SU-DHL-6 (cell line): Measurements from ENCODE around the gene ANKS1B.

Experiments used
- H2AFZ ChIP-seq: fragments of 200-600 bp; sonication (generic); 2 replicates; pipeline ENCODE4 v1.6.1; 2014; ENCODE audit warnings: low read depth, mild to moderate bottlenecking, moderate library complexity, mixed read lengths, antibody characterized with exemption, low read length; ENCODE audit not compliant: severe bottlenecking
- H3F3A ChIP-seq: fragments of 200-600 bp; shearing (Covaris generic); 2 replicates; pipeline ENCODE4 v1.6.0; 2016; ENCODE audit warnings: antibody characterized with exemption, mild to moderate bottlenecking; ENCODE audit not compliant: insufficient read depth
- H3K27ac ChIP-seq: fragments of 200-600 bp; sonication (generic); 2 replicates; pipeline ENCODE4 v1.5.1; 2016; ENCODE audit warnings: low read depth, mild to moderate bottlenecking, low read length, moderate library complexity, mixed read lengths
- H3K27me3 ChIP-seq: fragments of 200-600 bp; sonication (generic), shearing (Covaris generic); 2 replicates; pipeline ENCODE4 v1.6.0; 2014; ENCODE audit warnings: mild to moderate bottlenecking, low read length
- H3K36me3 ChIP-seq: fragments of 200-600 bp; sonication (generic); 2 replicates; pipeline ENCODE4 v1.6.1; 2014; ENCODE audit warnings: mild to moderate bottlenecking, low read length, mixed read lengths
- H3K4me2 ChIP-seq: fragments of 300-600, 200-600 bp; shearing (Covaris generic), sonication (generic); 2 replicates; pipeline ENCODE4 v1.6.0; 2014; ENCODE audit warnings: low read length, low read depth, mild to moderate bottlenecking; ENCODE audit not compliant: poor library complexity, severe bottlenecking
- H3K4me3 ChIP-seq: fragments of 200-600 bp; sonication (generic); 2 replicates; pipeline ENCODE4 v1.5.1; 2014; ENCODE audit warnings: antibody characterized with exemption, low read length, mild to moderate bottlenecking, mixed read lengths; ENCODE audit not compliant: insufficient read depth, poor library complexity, severe bottlenecking
- H3K79me2 ChIP-seq: fragments of 200-600 bp; sonication (generic); 2 replicates; pipeline ENCODE4 v1.6.1; 2014; ENCODE audit warnings: mild to moderate bottlenecking, low read length, moderate library complexity; ENCODE audit not compliant: insufficient read depth
- H3K9ac ChIP-seq: fragments of 200-600 bp; sonication (generic); 2 replicates; pipeline ENCODE4 v1.7.0; 2014; ENCODE audit warnings: mild to moderate bottlenecking, low read length
- H3K9me2 ChIP-seq: fragments of 200-600 bp; sonication (generic); replicated peaks from 2 replicates; pipeline ENCODE4 v1.6.1; 2014; ENCODE audit warnings: low read length; ENCODE audit not compliant: insufficient read depth
- H3K9me3 ChIP-seq: fragments of 200-600 bp; sonication (generic); 2 replicates; pipeline ENCODE4 v1.6.1; 2014; ENCODE audit warnings: low read length, mixed read lengths; ENCODE audit not compliant: insufficient read depth
- H4K20me1 ChIP-seq: fragments of 200-600 bp; sonication (generic); 2 replicates; pipeline ENCODE4 v1.6.1; 2014; ENCODE audit warnings: low read depth, mild to moderate bottlenecking, antibody characterized with exemption, low read length, moderate library complexity, mixed read lengths
- EZH2phosphoT487 ChIP-seq: fragments of 200-600 bp; sonication (generic), shearing (Covaris generic); conservative IDR thresholded peaks from 2 replicates; pipeline ENCODE4 v1.6.1; 2018; ENCODE audit warnings: mild to moderate bottlenecking, antibody characterized with exemption, low read length, moderate library complexity, mixed read lengths
- TF ChIP-seq, protein P1 (sequence below): fragments of 200-600 bp; sonication (generic); IDR thresholded peaks from one replicate; pipeline ENCODE4 v1.5.1; 2017; ENCODE audit warnings: antibody characterized with exemption, mild to moderate bottlenecking, low read length, moderate library complexity; ENCODE audit not compliant: insufficient read depth, poor library complexity, severe bottlenecking

The ANKS1B gene

GRCh38 chr12:98691351-98691750 lies 1293.4 kb downstream of the ANKS1B start:
- Histone ChIP-seq H3K27me3 (no peaks in the 10 kb centered on the region), H3K27ac (no peak overlapping the region), H2AFZ (no peak overlapping the region), H3K4me2 (no peak overlapping the region), H3K9me2 (no peaks in the 10 kb centered on the region), H3K9me3 (no peaks in the 10 kb centered on the region), H3K9ac (no peak overlapping the region), H3K79me2 (no peaks in the 10 kb centered on the region), H4K20me1 (no peaks in the 10 kb centered on the region), H3K36me3 (peaks cover 7% of the 10 kb centered on the region; the same call in 1 of the 2 replicates), H3K4me3 (no peak overlapping the region), H3F3A (no peaks in the 10 kb centered on the region)
- TF ChIP-seq, protein P1, sequence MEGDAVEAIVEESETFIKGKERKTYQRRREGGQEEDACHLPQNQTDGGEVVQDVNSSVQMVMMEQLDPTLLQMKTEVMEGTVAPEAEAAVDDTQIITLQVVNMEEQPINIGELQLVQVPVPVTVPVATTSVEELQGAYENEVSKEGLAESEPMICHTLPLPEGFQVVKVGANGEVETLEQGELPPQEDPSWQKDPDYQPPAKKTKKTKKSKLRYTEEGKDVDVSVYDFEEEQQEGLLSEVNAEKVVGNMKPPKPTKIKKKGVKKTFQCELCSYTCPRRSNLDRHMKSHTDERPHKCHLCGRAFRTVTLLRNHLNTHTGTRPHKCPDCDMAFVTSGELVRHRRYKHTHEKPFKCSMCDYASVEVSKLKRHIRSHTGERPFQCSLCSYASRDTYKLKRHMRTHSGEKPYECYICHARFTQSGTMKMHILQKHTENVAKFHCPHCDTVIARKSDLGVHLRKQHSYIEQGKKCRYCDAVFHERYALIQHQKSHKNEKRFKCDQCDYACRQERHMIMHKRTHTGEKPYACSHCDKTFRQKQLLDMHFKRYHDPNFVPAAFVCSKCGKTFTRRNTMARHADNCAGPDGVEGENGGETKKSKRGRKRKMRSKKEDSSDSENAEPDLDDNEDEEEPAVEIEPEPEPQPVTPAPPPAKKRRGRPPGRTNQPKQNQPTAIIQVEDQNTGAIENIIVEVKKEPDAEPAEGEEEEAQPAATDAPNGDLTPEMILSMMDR, result no peak
- no peak for TF ChIP-seq EZH2phosphoT487

DNA sequence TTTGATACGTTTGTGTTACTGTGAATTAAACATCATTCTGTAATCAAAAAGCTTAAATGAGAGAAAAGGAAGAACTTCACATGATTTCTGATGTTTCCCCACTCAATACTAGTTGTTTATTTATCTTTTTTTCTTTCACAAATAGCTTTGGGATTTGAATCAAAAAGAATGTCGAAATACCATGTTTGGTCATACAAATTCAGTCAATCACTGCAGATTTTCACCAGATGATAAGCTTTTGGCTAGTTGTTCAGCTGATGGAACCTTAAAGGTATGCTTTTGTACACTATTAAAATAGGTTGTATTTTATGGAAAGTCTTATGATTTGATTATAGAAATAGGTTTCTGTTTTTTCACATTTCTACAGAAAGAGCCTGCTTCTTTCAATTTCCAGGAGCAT lies 1298.1 kb downstream of the ANKS1B start:
- H3K9me3 ChIP-seq, result no peaks in the 10 kb centered on the region
- no peak overlapping the region for H3K9ac ChIP-seq
- H3K9me2 ChIP-seq, result no peaks in the 10 kb centered on the region
- no peak overlapping the region for H3K4me3 ChIP-seq
- H3K79me2 ChIP-seq, result no peaks in the 10 kb centered on the region
- no peaks in the 10 kb centered on the region for H3K27me3 ChIP-seq
- H3K36me3 ChIP-seq, result peaks cover 13% of the 10 kb centered on the region
- TF ChIP-seq, protein P1, result no peak
- TF ChIP-seq EZH2phosphoT487, result no peak
- no peaks in the 10 kb centered on the region for H4K20me1 ChIP-seq
- H2AFZ ChIP-seq, result no peak overlapping the region
- H3F3A ChIP-seq, result no peaks in the 10 kb centered on the region
- no peak overlapping the region for H3K27ac ChIP-seq
- H3K4me2 ChIP-seq, result no peak overlapping the region
